ENCODE data around the gene SLC28A3.

Gene SLC28A3

DNA sequence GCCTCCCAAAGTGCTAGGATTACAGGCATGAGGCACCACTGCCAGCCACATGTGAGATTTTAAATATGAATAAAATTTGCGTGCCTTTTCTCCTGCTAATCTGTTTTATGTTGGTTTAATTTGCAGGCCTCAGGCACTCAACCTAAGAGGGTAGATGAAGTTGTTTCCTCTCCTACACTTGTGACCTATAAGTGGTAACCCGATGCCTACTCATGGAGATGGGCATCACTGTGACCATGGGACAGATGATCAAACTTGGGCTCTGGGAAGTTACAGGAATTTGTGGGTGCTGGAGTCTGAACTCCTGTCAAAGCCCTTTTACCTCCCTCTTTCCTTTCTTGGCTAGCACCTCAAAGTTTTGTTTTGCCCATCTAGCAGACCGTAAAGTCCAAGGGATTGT lies 1.1 kb downstream of the SLC28A3 start:
- H3K27me3 ChIP-seq (ENCODE audit: low read depth, low read length), result no peaks in the 10 kb centered on the region
- no peaks in the 10 kb centered on the region for H3K9me3 ChIP-seq (ENCODE audit: control insufficient read depth in 1 of 2, low read length in 2 of 2)
- H3K4me1 ChIP-seq (ENCODE audit: control insufficient read depth in 1 of 2, insufficient read depth in 2 of 2, low read length in 2 of 2), result no peaks in the 10 kb centered on the region
- H3K36me3 ChIP-seq (ENCODE audit: control insufficient read depth in 1 of 2, insufficient read depth in 2 of 2, low read length in 2 of 2), result no peaks in the 10 kb centered on the region
- no peak overlapping the region for H3K27ac ChIP-seq (ENCODE audit: low read length)
- H3K4me3 ChIP-seq (ENCODE audit: low read depth in 1 of 2, low read length in 2 of 2), result peak overlapping the region in 1 of 2 donors; percentile 26

DNA sequence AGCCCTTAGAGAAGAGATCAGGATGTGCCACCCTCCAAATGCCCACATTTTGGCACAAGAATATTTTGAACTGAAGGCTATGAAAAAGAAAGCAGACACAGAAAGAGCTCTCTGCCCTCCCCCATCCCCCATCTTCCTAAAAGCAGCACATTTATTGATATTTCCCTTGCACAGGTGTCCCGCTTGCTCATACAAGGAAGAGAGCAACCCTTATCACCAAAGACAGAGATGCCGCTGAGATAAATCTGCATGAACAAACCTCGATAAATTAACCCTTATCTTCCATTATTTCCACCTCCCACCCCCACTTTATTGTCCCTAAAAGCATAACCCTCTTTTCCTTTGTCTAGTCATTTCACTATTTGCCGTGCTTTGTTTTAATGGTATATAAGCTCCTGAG lies 1.8 kb downstream of the SLC28A3 start:
- Histone ChIP-seq H3K4me1 (ENCODE audit: control insufficient read depth in 1 of 2, insufficient read depth in 2 of 2, low read length in 2 of 2) (no peaks in the 10 kb centered on the region), H3K4me3 (ENCODE audit: low read depth in 1 of 2, low read length in 2 of 2) (no peak overlapping the region), H3K27ac (ENCODE audit: low read length) (no peak overlapping the region), H3K9me3 (ENCODE audit: control insufficient read depth in 1 of 2, low read length in 2 of 2) (no peaks in the 10 kb centered on the region), H3K27me3 (ENCODE audit: low read depth, low read length) (no peaks in the 10 kb centered on the region), H3K36me3 (ENCODE audit: control insufficient read depth in 1 of 2, insufficient read depth in 2 of 2, low read length in 2 of 2) (no peaks in the 10 kb centered on the region)

DNA sequence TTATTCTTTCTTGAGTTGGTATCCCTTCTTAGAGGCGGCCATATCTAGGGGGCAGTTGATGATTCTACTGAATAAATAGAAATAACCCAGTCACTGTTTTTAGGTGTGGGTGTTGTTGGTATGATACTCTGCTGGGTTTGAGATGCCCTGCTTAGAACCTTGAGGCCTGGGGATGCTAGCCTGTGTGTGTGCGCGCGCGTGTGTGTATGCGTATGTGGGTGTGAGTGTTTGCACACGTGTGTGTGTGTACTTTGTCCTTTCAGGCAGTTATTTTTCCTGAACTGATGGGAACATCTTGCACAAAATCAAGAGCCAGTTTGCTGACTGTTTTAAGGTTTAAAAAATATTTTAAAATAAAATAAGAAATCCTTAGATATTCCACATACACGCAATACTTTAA lies 3.3 kb downstream of the SLC28A3 start:
- Histone ChIP-seq H3K4me1 (ENCODE audit: control insufficient read depth in 1 of 2, insufficient read depth in 2 of 2, low read length in 2 of 2) (no peaks in the 10 kb centered on the region), H3K27me3 (ENCODE audit: low read depth, low read length) (no peaks in the 10 kb centered on the region), H3K27ac (ENCODE audit: low read length) (no peak overlapping the region), H3K36me3 (ENCODE audit: control insufficient read depth in 1 of 2, insufficient read depth in 2 of 2, low read length in 2 of 2) (no peaks in the 10 kb centered on the region), H3K9me3 (ENCODE audit: control insufficient read depth in 1 of 2, low read length in 2 of 2) (no peaks in the 10 kb centered on the region), H3K4me3 (ENCODE audit: low read depth in 1 of 2, low read length in 2 of 2) (no peak overlapping the region)

DNA sequence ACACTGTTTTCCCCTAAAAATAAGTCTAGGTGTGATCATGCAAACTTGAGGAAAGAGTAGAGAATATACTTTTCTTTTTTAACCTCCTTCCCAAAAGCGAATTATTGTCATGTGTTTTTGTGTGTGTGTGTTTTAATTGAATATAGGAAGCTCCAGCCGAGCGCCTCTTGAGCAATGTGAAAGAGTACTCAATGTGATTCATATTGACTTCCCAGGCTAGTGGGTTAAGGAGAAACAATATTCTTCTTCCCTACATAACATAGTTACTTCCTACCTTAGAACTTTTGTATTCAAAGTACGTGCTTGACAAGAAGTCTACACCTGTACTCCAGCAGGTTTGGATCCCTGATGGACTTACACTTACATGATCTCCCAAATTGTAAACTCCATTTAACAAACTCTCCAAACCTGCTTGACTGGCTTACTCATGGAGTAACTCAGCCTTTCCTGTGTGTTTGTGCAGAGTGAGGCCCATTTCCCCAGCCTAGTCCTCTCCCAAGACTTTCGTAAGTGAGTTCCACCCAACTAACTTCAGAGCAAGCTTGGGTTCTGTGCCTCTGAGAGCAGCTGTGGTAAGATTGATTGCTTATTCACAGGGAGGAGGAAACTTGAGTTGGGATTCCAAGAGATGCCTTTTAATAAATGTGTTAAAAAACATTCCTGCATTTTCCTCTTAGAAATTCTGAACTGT lies 9.3 kb downstream of the SLC28A3 start:
- Histone ChIP-seq H3K36me3 (ENCODE audit: control insufficient read depth in 1 of 2, insufficient read depth in 2 of 2, low read length in 2 of 2) (no peaks in the 10 kb centered on the region), H3K4me3 (ENCODE audit: low read depth in 1 of 2, low read length in 2 of 2) (no peak overlapping the region), H3K4me1 (ENCODE audit: control insufficient read depth in 1 of 2, insufficient read depth in 2 of 2, low read length in 2 of 2) (peaks cover 0 to 4% of the 10 kb centered on the region in 2 donors), H3K27me3 (ENCODE audit: low read depth, low read length) (no peaks in the 10 kb centered on the region), H3K27ac (ENCODE audit: low read length) (no peak overlapping the region), H3K9me3 (ENCODE audit: control insufficient read depth in 1 of 2, low read length in 2 of 2) (no peaks in the 10 kb centered on the region)

DNA sequence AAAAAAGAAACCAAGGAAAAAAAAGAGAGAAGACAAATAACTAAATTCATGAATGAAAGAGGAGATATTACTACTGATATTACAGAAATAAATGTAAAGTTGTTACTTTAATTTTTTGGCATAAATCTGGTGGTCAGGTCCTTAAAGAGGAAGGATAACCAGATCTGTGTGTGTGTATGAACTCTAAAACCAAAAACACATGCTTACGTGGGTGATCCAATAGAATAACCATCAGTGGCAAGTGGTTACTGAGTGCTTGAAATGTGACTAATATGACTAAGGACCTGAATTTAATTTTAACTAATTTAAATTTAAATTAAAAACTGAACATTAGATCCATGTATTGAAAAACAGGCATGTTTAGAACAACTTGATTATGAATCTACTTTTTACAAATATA lies 10.3 kb downstream of the SLC28A3 start:
- no peaks in the 10 kb centered on the region for H3K27me3 ChIP-seq (ENCODE audit: low read depth, low read length)
- no peak overlapping the region for H3K27ac ChIP-seq (ENCODE audit: low read length)
- no peak overlapping the region for H3K4me3 ChIP-seq (ENCODE audit: low read depth in 1 of 2, low read length in 2 of 2)
- H3K4me1 ChIP-seq (ENCODE audit: control insufficient read depth in 1 of 2, insufficient read depth in 2 of 2, low read length in 2 of 2), result peaks cover 0 to 4% of the 10 kb centered on the region in 2 donors
- no peaks in the 10 kb centered on the region for H3K36me3 ChIP-seq (ENCODE audit: control insufficient read depth in 1 of 2, insufficient read depth in 2 of 2, low read length in 2 of 2)
- no peaks in the 10 kb centered on the region for H3K9me3 ChIP-seq (ENCODE audit: control insufficient read depth in 1 of 2, low read length in 2 of 2)

DNA sequence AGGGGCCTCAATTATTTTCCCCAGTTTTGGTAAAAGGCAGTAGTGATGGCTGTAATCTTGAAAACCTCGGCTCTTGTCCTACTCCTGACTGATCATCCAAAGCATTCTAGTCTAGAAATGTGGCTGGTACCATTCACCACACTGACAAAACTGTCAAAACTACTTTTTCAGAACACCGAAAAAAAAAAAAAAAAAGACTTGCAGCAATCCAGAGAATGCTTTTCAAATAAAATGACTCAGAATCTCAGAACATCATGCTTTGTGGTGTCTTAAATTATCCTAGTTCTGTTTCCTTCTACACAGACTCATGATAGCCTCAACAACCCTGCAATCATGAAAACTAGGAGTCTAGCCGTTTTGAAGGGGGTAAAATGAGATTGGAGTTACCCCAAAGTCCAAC lies 13.4 kb downstream of the SLC28A3 start:
- Histone ChIP-seq H3K36me3 (ENCODE audit: control insufficient read depth in 1 of 2, insufficient read depth in 2 of 2, low read length in 2 of 2) (no peaks in the 10 kb centered on the region), H3K4me1 (ENCODE audit: control insufficient read depth in 1 of 2, insufficient read depth in 2 of 2, low read length in 2 of 2) (peaks cover 0 to 4% of the 10 kb centered on the region in 2 donors), H3K27ac (ENCODE audit: low read length) (no peak overlapping the region), H3K4me3 (ENCODE audit: low read depth in 1 of 2, low read length in 2 of 2) (no peak overlapping the region), H3K9me3 (ENCODE audit: control insufficient read depth in 1 of 2, low read length in 2 of 2) (no peaks in the 10 kb centered on the region), H3K27me3 (ENCODE audit: low read depth, low read length) (no peaks in the 10 kb centered on the region)

DNA sequence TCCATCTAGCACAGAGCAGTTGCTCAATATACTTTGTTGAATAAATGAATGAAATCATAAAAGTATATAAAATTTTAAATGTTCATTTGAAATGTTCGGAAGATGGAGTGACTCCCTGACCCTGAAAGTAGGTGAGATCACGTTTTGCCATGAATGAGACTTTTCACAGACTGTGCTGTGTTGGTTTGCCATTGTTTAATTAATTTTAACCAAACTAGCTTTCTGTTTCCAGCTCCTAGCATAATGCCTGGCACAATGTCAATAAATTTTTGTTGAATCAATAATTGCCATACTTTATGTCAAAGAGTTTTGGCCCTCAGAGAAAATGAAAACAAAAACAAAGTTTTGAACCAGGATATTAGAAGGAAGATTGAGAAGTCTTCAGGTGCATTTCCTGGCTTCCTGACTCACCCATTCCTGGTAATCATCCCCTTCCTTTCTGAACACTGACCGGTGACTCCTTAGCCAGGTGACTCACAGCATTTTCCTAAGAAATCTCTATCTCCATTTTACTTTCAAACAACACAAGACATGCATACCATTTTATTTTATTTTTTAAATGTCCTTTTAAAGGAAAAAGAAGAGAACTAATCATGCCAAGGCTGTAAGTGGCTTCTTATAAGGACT lies 15.1 kb downstream of the SLC28A3 start:
- Histone ChIP-seq H3K36me3 (ENCODE audit: control insufficient read depth in 1 of 2, insufficient read depth in 2 of 2, low read length in 2 of 2) (no peaks in the 10 kb centered on the region), H3K27ac (ENCODE audit: low read length) (no peak overlapping the region), H3K4me1 (ENCODE audit: control insufficient read depth in 1 of 2, insufficient read depth in 2 of 2, low read length in 2 of 2) (no peaks in the 10 kb centered on the region), H3K9me3 (ENCODE audit: control insufficient read depth in 1 of 2, low read length in 2 of 2) (no peaks in the 10 kb centered on the region), H3K27me3 (ENCODE audit: low read depth, low read length) (no peaks in the 10 kb centered on the region), H3K4me3 (ENCODE audit: low read depth in 1 of 2, low read length in 2 of 2) (no peak overlapping the region)

DNA sequence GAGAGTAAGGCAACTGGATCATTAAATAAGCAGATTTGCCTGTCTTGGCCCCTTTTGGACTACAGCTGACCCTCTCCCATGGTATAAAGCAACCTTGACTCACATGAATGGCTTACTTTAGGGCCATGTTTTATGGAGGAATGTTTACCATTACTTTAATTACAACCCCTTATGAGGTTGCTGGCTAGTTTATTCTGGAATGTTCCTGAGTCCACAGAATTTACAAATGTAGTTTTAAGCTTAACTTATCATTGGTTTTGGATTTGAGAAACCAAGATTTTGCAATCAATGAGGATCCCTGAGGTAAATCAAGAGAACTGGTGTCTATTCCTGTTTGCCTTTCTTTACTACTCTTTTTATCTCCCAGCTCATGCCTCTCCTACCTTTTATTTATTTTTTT lies 15.7 kb downstream of the SLC28A3 start:
- Histone ChIP-seq H3K9me3 (ENCODE audit: control insufficient read depth in 1 of 2, low read length in 2 of 2) (no peaks in the 10 kb centered on the region), H3K27ac (ENCODE audit: low read length) (no peak overlapping the region), H3K27me3 (ENCODE audit: low read depth, low read length) (no peaks in the 10 kb centered on the region), H3K36me3 (ENCODE audit: control insufficient read depth in 1 of 2, insufficient read depth in 2 of 2, low read length in 2 of 2) (no peaks in the 10 kb centered on the region), H3K4me3 (ENCODE audit: low read depth in 1 of 2, low read length in 2 of 2) (no peak overlapping the region), H3K4me1 (ENCODE audit: control insufficient read depth in 1 of 2, insufficient read depth in 2 of 2, low read length in 2 of 2) (no peaks in the 10 kb centered on the region)

DNA sequence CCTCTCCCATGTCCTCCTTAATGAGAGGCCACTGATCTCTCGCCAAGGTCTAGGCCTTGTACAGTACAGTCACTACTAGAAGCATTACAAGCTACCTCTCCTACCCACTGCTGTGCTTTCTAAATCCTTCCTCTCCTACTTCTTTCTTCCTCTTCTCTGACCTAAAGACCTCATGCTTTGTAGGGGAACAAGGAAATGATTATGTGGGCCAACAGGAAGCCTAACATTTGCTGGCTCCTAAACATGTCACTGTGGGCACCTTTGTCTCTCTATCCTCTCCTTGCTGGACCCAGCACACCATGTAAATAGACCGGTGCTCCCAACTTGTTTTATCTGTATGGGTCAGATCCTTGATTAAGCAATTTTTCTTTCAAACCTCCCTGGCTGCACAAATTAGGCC lies 16.7 kb downstream of the SLC28A3 start:
- Histone ChIP-seq H3K4me3 (ENCODE audit: low read depth in 1 of 2, low read length in 2 of 2) (no peak overlapping the region), H3K4me1 (ENCODE audit: control insufficient read depth in 1 of 2, insufficient read depth in 2 of 2, low read length in 2 of 2) (no peaks in the 10 kb centered on the region), H3K27ac (ENCODE audit: low read length) (no peak overlapping the region), H3K9me3 (ENCODE audit: control insufficient read depth in 1 of 2, low read length in 2 of 2) (no peaks in the 10 kb centered on the region), H3K27me3 (ENCODE audit: low read depth, low read length) (no peaks in the 10 kb centered on the region), H3K36me3 (ENCODE audit: control insufficient read depth in 1 of 2, insufficient read depth in 2 of 2, low read length in 2 of 2) (no peaks in the 10 kb centered on the region)

DNA sequence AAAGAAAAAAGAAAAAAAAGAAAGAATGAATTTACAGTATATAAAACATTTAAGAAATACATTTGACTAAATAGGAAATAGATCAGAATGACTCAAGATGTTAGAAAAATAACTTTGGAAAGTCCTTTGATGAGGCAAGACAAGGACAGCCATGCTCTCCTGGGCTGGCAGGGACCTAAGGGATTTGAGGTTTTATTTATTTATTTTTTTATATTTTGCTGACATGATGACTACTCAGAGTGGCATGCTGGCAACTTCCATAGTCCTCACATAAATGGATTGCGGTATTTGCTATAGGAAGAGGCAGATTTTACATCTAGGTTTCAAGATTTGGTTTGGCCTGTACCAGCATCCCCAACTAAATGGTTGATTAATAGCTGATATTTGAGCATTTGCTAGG lies 17.7 kb downstream of the SLC28A3 start:
- Histone ChIP-seq H3K27me3 (ENCODE audit: low read depth, low read length) (no peaks in the 10 kb centered on the region), H3K36me3 (ENCODE audit: control insufficient read depth in 1 of 2, insufficient read depth in 2 of 2, low read length in 2 of 2) (no peaks in the 10 kb centered on the region), H3K9me3 (ENCODE audit: control insufficient read depth in 1 of 2, low read length in 2 of 2) (no peaks in the 10 kb centered on the region), H3K4me3 (ENCODE audit: low read depth in 1 of 2, low read length in 2 of 2) (no peak overlapping the region), H3K27ac (ENCODE audit: low read length) (no peak overlapping the region), H3K4me1 (ENCODE audit: control insufficient read depth in 1 of 2, insufficient read depth in 2 of 2, low read length in 2 of 2) (no peaks in the 10 kb centered on the region)

DNA sequence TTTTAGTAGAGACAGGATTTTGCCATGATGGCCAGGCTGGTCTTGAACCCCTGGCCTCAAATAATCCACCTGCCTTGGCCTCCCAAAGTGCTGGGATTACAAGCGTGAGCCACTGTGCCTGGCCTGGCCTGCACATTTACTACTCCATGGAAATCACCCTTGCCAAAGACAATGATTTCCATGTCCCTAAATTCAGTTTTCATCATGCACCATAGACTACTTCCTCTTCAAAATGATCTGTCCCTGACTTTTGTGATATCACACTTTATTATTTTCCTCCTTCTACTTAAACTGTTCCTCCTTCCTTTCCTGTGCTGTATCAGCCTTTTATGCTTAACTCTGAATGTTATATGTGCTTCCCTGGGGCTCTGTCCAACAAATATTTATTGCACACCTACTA lies 20.3 kb downstream of the SLC28A3 start:
- no peaks in the 10 kb centered on the region for H3K9me3 ChIP-seq (ENCODE audit: control insufficient read depth in 1 of 2, low read length in 2 of 2)

DNA sequence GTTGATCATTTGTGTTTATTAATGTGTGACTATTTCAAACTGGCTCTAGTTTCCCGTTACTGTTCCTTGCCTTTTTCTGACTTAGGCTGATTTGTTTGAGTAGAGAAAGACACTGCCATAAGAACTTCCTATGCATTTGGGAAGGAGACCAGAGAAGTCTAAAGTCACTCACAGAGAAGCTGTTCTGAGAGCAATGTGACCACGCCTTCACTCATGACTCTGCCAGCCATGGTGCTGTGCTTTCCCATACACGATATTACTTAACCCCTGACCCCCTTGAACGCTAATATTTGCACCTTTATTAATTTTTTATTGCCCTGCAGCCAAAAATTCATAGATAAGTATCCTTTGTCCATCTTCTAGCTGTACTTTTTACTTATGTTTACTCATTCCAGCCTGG lies 20.9 kb downstream of the SLC28A3 start:
- Histone ChIP-seq H3K27ac (ENCODE audit: low read length) (no peak overlapping the region), H3K36me3 (ENCODE audit: control insufficient read depth in 1 of 2, insufficient read depth in 2 of 2, low read length in 2 of 2) (no peaks in the 10 kb centered on the region), H3K4me3 (ENCODE audit: low read depth in 1 of 2, low read length in 2 of 2) (no peak overlapping the region), H3K4me1 (ENCODE audit: control insufficient read depth in 1 of 2, insufficient read depth in 2 of 2, low read length in 2 of 2) (no peaks in the 10 kb centered on the region), H3K9me3 (ENCODE audit: control insufficient read depth in 1 of 2, low read length in 2 of 2) (no peaks in the 10 kb centered on the region), H3K27me3 (ENCODE audit: low read depth, low read length) (no peaks in the 10 kb centered on the region)

More for the DNA sequence above, 20.3 kb downstream of the SLC28A3 start:
- Histone ChIP-seq H3K27ac (ENCODE audit: low read length) (no peak overlapping the region), H3K4me1 (ENCODE audit: control insufficient read depth in 1 of 2, insufficient read depth in 2 of 2, low read length in 2 of 2) (no peaks in the 10 kb centered on the region), H3K27me3 (ENCODE audit: low read depth, low read length) (no peaks in the 10 kb centered on the region), H3K36me3 (ENCODE audit: control insufficient read depth in 1 of 2, insufficient read depth in 2 of 2, low read length in 2 of 2) (no peaks in the 10 kb centered on the region), H3K4me3 (ENCODE audit: low read depth in 1 of 2, low read length in 2 of 2) (no peak overlapping the region)
